Activated CD8-positive, alpha-beta memory T cell treated with anti-CD3 and anti-CD28 coated beads, Interleukin-2, amount 50 U/mL, for 24 hours (primary cell): ENCODE results near the gene WIPF1.

Experiments
- DNase-seq: peaks from one replicate; pipeline ENCODE4 v3.0.0-alpha.2; 2020; ENCODE audit errors: extremely low read depth

The WIPF1 gene

GRCh38 chr2:174623106-174623637 is 25.6 kb upstream of the WIPF1 start:
- DNase-seq, result no peak

DNA sequence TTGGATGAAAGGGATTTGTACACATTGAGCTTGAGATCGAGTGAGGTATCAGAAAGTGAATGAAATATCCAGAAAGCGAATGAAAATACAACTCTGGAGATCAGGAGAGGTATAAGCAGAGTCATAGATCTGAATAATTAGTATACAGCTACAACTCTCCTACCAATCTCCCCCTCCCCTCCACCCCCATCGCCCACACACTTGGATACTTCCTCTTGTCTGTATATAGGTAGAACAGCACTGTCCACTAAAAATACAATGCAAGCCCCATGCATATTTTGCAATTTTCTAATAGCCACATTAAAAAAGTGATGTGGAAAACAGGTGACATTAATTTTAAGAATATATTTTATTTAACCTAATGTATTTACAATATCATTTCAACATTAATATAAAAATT is 23.7 kb upstream of the WIPF1 start:
- no peak for DNase-seq

GRCh38 chr2:174618179-174618578 is 20.6 kb upstream of the WIPF1 start:
- DNase-seq, result no peak

- no peak for DNase-seq
Measured at GRCh38 chr2:174617718-174618117, 20.1 kb upstream of the WIPF1 start.

GRCh38 chr2:174617120-174617519 is 19.5 kb upstream of the WIPF1 start:
- DNase-seq, result no peak

DNA sequence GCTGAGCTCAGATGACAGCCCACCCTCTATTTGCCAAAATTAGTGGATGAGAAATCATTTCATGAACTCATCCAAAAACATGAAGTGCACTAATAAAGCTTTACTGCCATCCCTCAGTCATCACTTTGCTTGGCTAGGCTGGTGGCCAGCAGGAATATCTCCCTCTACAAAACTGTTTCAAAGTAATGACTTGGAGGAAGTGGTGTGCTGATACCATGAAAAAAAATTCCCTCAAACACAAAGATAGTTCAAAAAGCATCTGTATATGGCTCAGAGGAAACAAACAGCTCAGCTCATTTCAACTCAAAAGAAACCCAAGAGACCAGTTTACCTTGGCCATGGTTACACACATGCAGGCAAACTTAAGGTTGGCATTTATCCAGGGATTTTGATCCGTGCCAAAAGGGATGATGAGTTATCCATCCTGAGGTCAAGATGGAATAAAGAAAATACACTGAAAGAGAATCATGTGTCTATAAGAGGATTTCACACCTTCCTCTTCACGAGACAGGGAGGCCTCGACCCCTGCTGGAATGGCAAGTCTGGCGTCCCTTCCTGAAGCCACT is 18.4 kb upstream of the WIPF1 start:
- no peak for DNase-seq

DNA sequence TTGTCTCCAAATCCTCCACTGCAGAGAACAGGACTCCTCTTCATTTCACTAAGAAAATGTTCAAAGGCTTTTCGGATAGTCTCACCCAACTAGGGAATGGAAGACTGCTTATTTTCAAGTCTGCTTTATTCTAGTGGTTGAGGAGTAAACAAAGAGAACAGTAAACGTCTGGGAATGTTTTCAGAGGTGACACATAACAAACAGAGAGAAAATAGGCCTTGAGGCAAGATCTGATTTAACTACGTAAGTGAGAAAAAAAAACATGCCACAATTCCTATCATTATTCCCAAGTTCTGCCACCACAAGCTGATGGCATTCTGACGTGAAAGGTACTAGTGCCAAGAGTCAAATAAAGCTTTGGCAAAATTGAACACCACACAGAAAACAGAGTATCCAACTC is 16.7 kb upstream of the WIPF1 start:
- no peak for DNase-seq

- no peak for DNase-seq
Measured at GRCh38 chr2:174613531-174613930, 15.9 kb upstream of the WIPF1 start.

- DNase-seq, result no peak
Measured at GRCh38 chr2:174612970-174613369, 15.4 kb upstream of the WIPF1 start.

- no peak for DNase-seq
Measured at GRCh38 chr2:174611854-174612253, 14.2 kb upstream of the WIPF1 start.

GRCh38 chr2:174611006-174611405 is 13.4 kb upstream of the WIPF1 start:
- no peak for DNase-seq

- no peak for DNase-seq
Measured at GRCh38 chr2:174610243-174610995, 12.8 kb upstream of the WIPF1 start.

DNA sequence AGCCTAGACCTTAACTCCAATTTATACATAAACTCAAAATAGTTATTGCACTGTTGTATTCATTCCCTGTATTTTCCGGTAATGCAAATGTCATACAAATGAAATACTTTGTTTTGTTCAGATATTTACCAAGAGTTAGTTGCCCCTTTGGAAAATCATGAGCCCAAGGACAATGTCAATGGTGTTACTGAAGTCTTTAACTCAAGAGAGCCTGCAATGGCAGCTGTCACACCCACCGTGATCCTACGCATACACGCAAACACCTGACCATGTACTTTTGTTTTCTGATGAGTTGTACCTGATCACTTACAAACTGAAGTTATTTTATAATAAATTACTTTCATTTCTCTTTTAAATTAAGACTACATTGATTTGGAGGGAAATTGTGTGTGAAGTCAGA is 11.7 kb upstream of the WIPF1 start:
- DNase-seq, result no peak

GRCh38 chr2:174608866-174609214 is 11.2 kb upstream of the WIPF1 start:
- no peak for DNase-seq

DNA sequence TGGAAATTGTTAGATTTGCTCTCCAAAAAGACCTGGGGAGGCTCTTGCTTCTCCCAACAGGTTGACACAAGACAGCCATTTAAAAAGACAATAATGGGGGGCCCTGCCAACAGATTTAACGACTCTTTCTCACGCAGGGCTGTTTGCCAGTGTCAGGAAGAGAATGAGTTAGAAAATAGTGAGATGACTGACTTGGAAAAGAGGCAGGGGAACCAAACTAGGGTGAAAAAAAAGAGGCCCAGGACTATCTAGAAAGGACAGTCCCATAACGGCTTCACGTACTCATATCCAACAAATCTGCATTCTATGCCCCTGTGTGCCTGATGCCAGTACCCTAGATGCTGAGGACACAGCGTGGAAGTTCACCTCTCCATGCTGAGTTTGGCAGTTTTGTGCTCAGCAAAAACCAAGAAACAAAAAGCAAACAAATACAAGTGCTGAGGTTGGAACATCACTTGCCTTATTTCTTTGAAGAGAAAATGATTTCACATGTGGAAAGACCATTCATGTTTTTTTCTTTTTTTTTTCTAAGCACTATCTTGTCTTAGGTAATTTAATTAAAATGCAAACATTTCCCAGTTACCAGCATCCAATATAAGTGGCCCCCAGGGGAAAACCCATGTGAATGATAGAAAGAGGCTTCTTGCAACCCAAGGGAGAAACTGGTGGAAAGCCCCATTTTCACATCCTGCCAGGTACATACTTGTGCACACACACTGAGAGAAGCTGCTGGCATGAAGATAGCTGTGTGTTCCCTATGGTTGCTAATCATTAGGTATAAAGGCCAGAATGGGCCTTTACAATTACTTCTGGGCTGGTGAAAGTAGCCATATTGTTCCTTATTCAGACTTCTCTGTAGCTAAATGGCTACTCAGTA is 10.6 kb upstream of the WIPF1 start:
- no peak for DNase-seq

- DNase-seq, result no peak
Measured at GRCh38 chr2:174607584-174607983, 10.0 kb upstream of the WIPF1 start.

DNA sequence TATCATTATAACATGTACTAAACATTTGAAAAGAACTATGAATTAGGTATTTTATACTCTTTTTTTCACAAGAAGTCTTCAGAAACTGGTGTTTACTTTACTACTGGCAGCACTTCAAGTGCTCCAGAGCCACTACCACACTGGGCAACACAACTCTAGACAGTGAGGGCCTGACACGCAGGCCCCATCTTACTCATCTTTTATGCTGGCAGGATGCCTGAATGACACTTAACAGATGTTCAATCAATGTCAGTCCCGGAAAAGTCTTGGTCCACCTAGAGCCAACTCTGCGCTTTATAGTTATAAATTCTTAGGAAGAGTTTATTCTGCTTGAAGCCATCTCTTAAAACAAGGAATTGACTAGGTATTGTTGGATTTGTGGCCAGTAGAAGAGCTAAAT is 8.7 kb upstream of the WIPF1 start:
- DNase-seq, result no peak

DNA sequence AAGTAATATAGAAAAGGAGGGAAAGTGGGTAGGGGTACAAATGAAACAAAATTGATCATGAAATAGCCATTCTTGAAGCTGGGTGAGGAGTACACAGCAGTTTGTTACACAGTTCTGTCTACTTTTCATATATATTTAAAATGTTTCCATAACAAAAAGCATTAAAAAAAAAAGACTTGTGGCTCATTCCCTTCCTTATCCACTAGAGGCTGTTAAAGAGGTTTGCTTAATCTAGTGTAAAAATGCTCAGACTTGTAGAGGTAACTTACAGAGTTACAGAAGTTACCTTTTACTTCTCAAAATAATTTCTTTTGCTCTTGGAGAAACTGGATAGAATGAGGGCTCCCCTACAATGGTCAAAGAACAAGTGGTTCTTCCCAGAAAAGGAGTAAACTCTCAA is 8.1 kb upstream of the WIPF1 start:
- no peak for DNase-seq

DNA sequence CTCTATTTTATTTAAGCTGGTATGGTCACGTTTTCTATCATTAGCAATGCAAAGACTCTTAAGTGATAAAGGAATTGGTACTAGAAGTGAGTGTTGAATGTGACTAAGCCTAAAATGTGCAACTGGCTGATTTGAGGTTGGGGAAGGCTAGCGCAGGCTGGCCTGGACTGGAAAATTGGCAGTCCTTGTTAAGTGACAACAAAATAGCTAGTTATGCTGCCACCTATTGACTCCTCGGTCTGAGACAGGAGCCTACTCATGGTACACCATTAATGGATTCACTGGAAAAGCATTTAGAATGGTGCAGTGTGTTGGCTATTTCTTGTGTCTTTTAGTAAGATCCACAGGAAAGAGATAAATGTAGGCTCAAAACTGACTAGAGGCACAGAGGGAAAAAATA is 5.7 kb upstream of the WIPF1 start:
- DNase-seq, result no peak

GRCh38 chr2:174602745-174603144 is 5.1 kb upstream of the WIPF1 start:
- no peak for DNase-seq

GRCh38 chr2:174600349-174600748 is 2.7 kb upstream of the WIPF1 start:
- no peak for DNase-seq

DNA sequence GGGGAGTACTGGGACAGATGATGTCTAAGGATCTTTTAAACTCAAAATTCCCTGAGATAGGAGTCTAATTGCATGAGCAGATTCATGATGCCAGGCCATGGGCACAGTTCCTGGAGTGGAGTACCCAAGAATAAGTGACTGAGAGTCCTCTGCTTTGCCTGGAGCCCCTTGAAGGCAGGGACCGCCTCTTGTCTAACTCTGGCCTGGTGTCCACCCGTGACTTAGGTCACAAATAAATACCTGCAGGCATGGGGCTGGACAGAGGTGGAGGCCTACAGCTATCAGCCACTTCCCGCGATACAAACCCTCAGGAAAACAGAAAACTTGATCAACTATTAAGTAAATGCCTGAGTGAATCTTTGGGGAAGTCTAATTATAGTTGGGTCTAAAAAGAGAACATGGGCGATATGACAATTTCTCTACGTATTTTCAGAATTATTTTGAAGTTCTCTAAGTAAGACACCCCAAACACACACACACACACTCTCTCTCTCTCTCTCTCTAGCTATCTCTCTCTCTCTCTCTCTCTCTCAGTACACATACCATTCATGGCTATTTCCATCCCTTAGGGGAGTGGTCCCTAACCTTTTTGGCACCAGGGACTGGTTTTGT is 1.8 kb upstream of the WIPF1 start:
- DNase-seq, result no peak
